Stimulated activated CD4-positive, alpha-beta T cell treated with anti-CD3 and anti-CD28 coated beads, Interleukin-15, amount 100 ng/mL, for 48 hours (primary cell): ENCODE measurements around the gene CMTM6.
"Not testable (repeated sequence)": the region's sequence is repeated elsewhere in the genome, so short reads cannot be mapped to it uniquely, and the experiment has no call there.

Experiments
- DNase-seq, 2 donors: peaks; one replicate each; pipeline ENCODE4 v3.0.0-alpha.2; 2020; ENCODE audit warnings: low read depth in 2 of 2

Gene CMTM6

GRCh38 chr3:32447865-32448400, 54.7 kb downstream of the CMTM6 start:
- no peak for DNase-seq

GRCh38 chr3:32443478-32443877, 59.2 kb downstream of the CMTM6 start:
- DNase-seq = no peak

GRCh38 chr3:32442766-32443165, 59.9 kb downstream of the CMTM6 start:
- no peak for DNase-seq

- DNase-seq = no peak
Measured at GRCh38 chr3:32440611-32441350, 61.9 kb downstream of the CMTM6 start.

- not testable (repeated sequence) for DNase-seq
Measured at GRCh38 chr3:32439421-32439820, 63.2 kb downstream of the CMTM6 start.

GRCh38 chr3:32438596-32439344, 63.9 kb downstream of the CMTM6 start:
- DNase-seq = no peak

GRCh38 chr3:32437896-32438295, 64.8 kb downstream of the CMTM6 start:
- no peak for DNase-seq

GRCh38 chr3:32436816-32437189, 65.8 kb downstream of the CMTM6 start:
- no peak for DNase-seq

GRCh38 chr3:32435911-32436815, 66.5 kb downstream of the CMTM6 start:
- no peak for DNase-seq

GRCh38 chr3:32434206-32434605, 68.4 kb downstream of the CMTM6 start:
- no peak for DNase-seq

GRCh38 chr3:32432711-32433530, 69.7 kb downstream of the CMTM6 start:
- DNase-seq = no peak

- no peak for DNase-seq
Measured at GRCh38 chr3:32432045-32432710, 70.5 kb downstream of the CMTM6 start.

- DNase-seq = no peak
Measured at GRCh38 chr3:32431481-32431880, 71.2 kb downstream of the CMTM6 start.
